Measurements from ENCODE around the gene PLIN3.
"Not testable (repeated sequence)": the region's sequence is repeated elsewhere in the genome, so short reads cannot be mapped to it uniquely, and the experiment has no call there.

Gene PLIN3

GRCh38 chr19:4802711-4803110, 64.8 kb downstream of the PLIN3 start:
- no peak overlapping the region for H3K4me3 ChIP-seq (ENCODE audit: control insufficient read depth in 1 of 7, extremely low read depth in 1 of 7, insufficient read depth in 4 of 7, low read depth in 2 of 7, low read length in 6 of 7)
- H3K36me3 ChIP-seq (ENCODE audit: control insufficient read depth in 4 of 4, insufficient read depth in 4 of 4, low read length in 3 of 4), result peaks cover 0 to 4% (median 0%) of the 10 kb centered on the region in 4 experiments
- H3K9me3 ChIP-seq (ENCODE audit: control extremely low read depth in 1 of 5, control insufficient read depth in 4 of 5, insufficient read depth in 2 of 5, low read depth in 1 of 5, low read length in 4 of 5), result no peaks in the 10 kb centered on the region
- ChIA-PET CTCF (interaction anchor here (1.1 to 8.9 kb wide), 3 partner anchors 11 to 224 kb away, joined by 3 to 75 read pairs (median 3); partner anchors contain the start of gene FEM1A), POLR2A (no interaction called here)
- peaks cover 0 to 9% (median 3%) of the 10 kb centered on the region in 4 experiments for H3K4me1 ChIP-seq (ENCODE audit: control extremely low read depth in 1 of 4, control insufficient read depth in 4 of 4, insufficient read depth in 4 of 4, low read length in 3 of 4)
- 92% methylated on average over 7 of the region's 7 CpGs for WGBS (ENCODE audit: insufficient coverage)
- H3K27ac ChIP-seq (ENCODE audit: insufficient read depth in 1 of 2, low read depth in 1 of 2, low read length in 2 of 2, poor library complexity in 1 of 2, severe bottlenecking in 2 of 2), result no peak overlapping the region
- no peak for DNase-seq
- no peaks in the 10 kb centered on the region for H3K27me3 ChIP-seq (replicated peaks in 2 of 5; ENCODE audit: control insufficient read depth in 4 of 5, insufficient read depth in 5 of 5, low read length in 4 of 5)

GRCh38 chr19:4801085-4801619, 66.3 kb downstream of the PLIN3 start:
- H3K27ac ChIP-seq (ENCODE audit: insufficient read depth in 1 of 2, low read depth in 1 of 2, low read length in 2 of 2, poor library complexity in 1 of 2, severe bottlenecking in 2 of 2), result no peak overlapping the region
- ChIA-PET POLR2A (interaction anchor here (1.8 kb wide), 1 partner anchor 9 kb away, joined by 4 read pairs; the partner anchor contains the start of gene FEM1A), CTCF (interaction anchor here (1.0 to 1.7 kb wide), 3 partner anchors 12 to 71 kb away, joined by 3 to 5 read pairs (median 4); no protein-coding TSS in a partner anchor)
- WGBS (ENCODE audit: insufficient coverage), result 100% methylated on average over 1 of the region's 3 CpGs
- no peaks in the 10 kb centered on the region for H3K9me3 ChIP-seq (ENCODE audit: control extremely low read depth in 1 of 5, control insufficient read depth in 4 of 5, insufficient read depth in 2 of 5, low read depth in 1 of 5, low read length in 4 of 5)
- H3K4me3 ChIP-seq (ENCODE audit: control insufficient read depth in 1 of 7, extremely low read depth in 1 of 7, insufficient read depth in 4 of 7, low read depth in 2 of 7, low read length in 6 of 7), result no peak overlapping the region
- H3K4me1 ChIP-seq (ENCODE audit: control extremely low read depth in 1 of 4, control insufficient read depth in 4 of 4, insufficient read depth in 4 of 4, low read length in 3 of 4), result no peaks in the 10 kb centered on the region
- DNase-seq, result no peak
- H3K27me3 ChIP-seq (replicated peaks in 2 of 5; ENCODE audit: control insufficient read depth in 4 of 5, insufficient read depth in 5 of 5, low read length in 4 of 5), result no peaks in the 10 kb centered on the region
- H3K36me3 ChIP-seq (ENCODE audit: control insufficient read depth in 4 of 4, insufficient read depth in 4 of 4, low read length in 3 of 4), result peaks cover 0 to 15% (median 3%) of the 10 kb centered on the region in 4 experiments

GRCh38 chr19:4800591-4801081, 66.8 kb downstream of the PLIN3 start:
- H3K27me3 ChIP-seq (replicated peaks in 2 of 5; ENCODE audit: control insufficient read depth in 4 of 5, insufficient read depth in 5 of 5, low read length in 4 of 5), result no peaks in the 10 kb centered on the region
- H3K36me3 ChIP-seq (ENCODE audit: control insufficient read depth in 4 of 4, insufficient read depth in 4 of 4, low read length in 3 of 4), result peaks cover 0 to 15% (median 4%) of the 10 kb centered on the region in 4 experiments
- DNase-seq, result no peak
- CTCF ChIA-PET, result interaction anchor here (0.9 to 2.3 kb wide), 5 partner anchors 9 to 71 kb away, joined by 3 to 10 read pairs (median 5); no protein-coding TSS in a partner anchor
- H3K9me3 ChIP-seq (ENCODE audit: control extremely low read depth in 1 of 5, control insufficient read depth in 4 of 5, insufficient read depth in 2 of 5, low read depth in 1 of 5, low read length in 4 of 5), result no peaks in the 10 kb centered on the region
- H3K4me3 ChIP-seq (ENCODE audit: control insufficient read depth in 1 of 7, extremely low read depth in 1 of 7, insufficient read depth in 4 of 7, low read depth in 2 of 7, low read length in 6 of 7), result no peak overlapping the region
- POLR2A ChIA-PET, result interaction anchor here (1.8 kb wide), 1 partner anchor 9 kb away, joined by 4 read pairs; the partner anchor contains the start of gene FEM1A
- H3K27ac ChIP-seq (ENCODE audit: insufficient read depth in 1 of 2, low read depth in 1 of 2, low read length in 2 of 2, poor library complexity in 1 of 2, severe bottlenecking in 2 of 2), result no peak overlapping the region
- WGBS (ENCODE audit: insufficient coverage), result 89% methylated on average over 17 of the region's 23 CpGs
- no peaks in the 10 kb centered on the region for H3K4me1 ChIP-seq (ENCODE audit: control extremely low read depth in 1 of 4, control insufficient read depth in 4 of 4, insufficient read depth in 4 of 4, low read length in 3 of 4)

- Histone ChIP-seq H3K4me1 (ENCODE audit: control extremely low read depth in 1 of 4, control insufficient read depth in 4 of 4, insufficient read depth in 4 of 4, low read length in 3 of 4) (peaks cover 0 to 26% (median 16%) of the 10 kb centered on the region in 4 experiments), H3K9me3 (ENCODE audit: control extremely low read depth in 1 of 5, control insufficient read depth in 4 of 5, insufficient read depth in 2 of 5, low read depth in 1 of 5, low read length in 4 of 5) (no peaks in the 10 kb centered on the region), H3K36me3 (ENCODE audit: control insufficient read depth in 4 of 4, insufficient read depth in 4 of 4, low read length in 3 of 4) (peaks cover 2 to 44% (median 24%) of the 10 kb centered on the region in 4 experiments), H3K27me3 (replicated peaks in 2 of 5; ENCODE audit: control insufficient read depth in 4 of 5, insufficient read depth in 5 of 5, low read length in 4 of 5) (no peaks in the 10 kb centered on the region), H3K27ac (ENCODE audit: insufficient read depth in 1 of 2, low read depth in 1 of 2, low read length in 2 of 2, poor library complexity in 1 of 2, severe bottlenecking in 2 of 2) (peak overlapping the region in 1 of 2 experiments; percentile 15), H3K4me3 (ENCODE audit: control insufficient read depth in 1 of 7, extremely low read depth in 1 of 7, insufficient read depth in 4 of 7, low read depth in 2 of 7, low read length in 6 of 7) (no peak overlapping the region)
- no peak for DNase-seq
- WGBS (ENCODE audit: insufficient coverage), result 85% methylated on average over 9 of the region's 9 CpGs
- ChIA-PET POLR2A (no interaction called here), CTCF (no interaction called here)
Observed at GRCh38 chr19:4795400-4795799, 72.1 kb downstream of the PLIN3 start.

GRCh38 chr19:4794971-4795370, 72.5 kb downstream of the PLIN3 start:
- 95% methylated on average over 10 of the region's 11 CpGs for WGBS (ENCODE audit: insufficient coverage)
- CTCF ChIA-PET, result interaction anchor here (0.8 kb wide), 1 partner anchor 9 kb away, joined by 4 read pairs; no protein-coding TSS in a partner anchor
- no peaks in the 10 kb centered on the region for H3K9me3 ChIP-seq (ENCODE audit: control extremely low read depth in 1 of 5, control insufficient read depth in 4 of 5, insufficient read depth in 2 of 5, low read depth in 1 of 5, low read length in 4 of 5)
- POLR2A ChIA-PET, result no interaction called here
- H3K4me1 ChIP-seq (ENCODE audit: control extremely low read depth in 1 of 4, control insufficient read depth in 4 of 4, insufficient read depth in 4 of 4, low read length in 3 of 4), result peaks cover 0 to 26% (median 16%) of the 10 kb centered on the region in 4 experiments
- H3K27ac ChIP-seq (ENCODE audit: insufficient read depth in 1 of 2, low read depth in 1 of 2, low read length in 2 of 2, poor library complexity in 1 of 2, severe bottlenecking in 2 of 2), result no peak overlapping the region
- H3K4me3 ChIP-seq (ENCODE audit: control insufficient read depth in 1 of 7, extremely low read depth in 1 of 7, insufficient read depth in 4 of 7, low read depth in 2 of 7, low read length in 6 of 7), result no peak overlapping the region
- H3K36me3 ChIP-seq (ENCODE audit: control insufficient read depth in 4 of 4, insufficient read depth in 4 of 4, low read length in 3 of 4), result peaks cover 2 to 44% (median 24%) of the 10 kb centered on the region in 4 experiments
- DNase-seq, result no peak
- H3K27me3 ChIP-seq (replicated peaks in 2 of 5; ENCODE audit: control insufficient read depth in 4 of 5, insufficient read depth in 5 of 5, low read length in 4 of 5), result peaks cover 0 to under 1% (median 0%) of the 10 kb centered on the region in 5 experiments

GRCh38 chr19:4793278-4793677, 74.2 kb downstream of the PLIN3 start:
- DNase-seq; H3K27me3 ChIP-seq (replicated peaks in 2 of 5; ENCODE audit: control insufficient read depth in 4 of 5, insufficient read depth in 5 of 5, low read length in 4 of 5); POLR2A ChIA-PET; H3K27ac ChIP-seq (ENCODE audit: insufficient read depth in 1 of 2, low read depth in 1 of 2, low read length in 2 of 2, poor library complexity in 1 of 2, severe bottlenecking in 2 of 2); H3K9me3 ChIP-seq (ENCODE audit: control extremely low read depth in 1 of 5, control insufficient read depth in 4 of 5, insufficient read depth in 2 of 5, low read depth in 1 of 5, low read length in 4 of 5): not testable (repeated sequence)
- Histone ChIP-seq H3K4me1 (ENCODE audit: control extremely low read depth in 1 of 4, control insufficient read depth in 4 of 4, insufficient read depth in 4 of 4, low read length in 3 of 4) (peaks cover 0 to 26% (median 16%) of the 10 kb centered on the region in 4 experiments), H3K36me3 (ENCODE audit: control insufficient read depth in 4 of 4, insufficient read depth in 4 of 4, low read length in 3 of 4) (peaks cover 2 to 40% (median 24%) of the 10 kb centered on the region in 4 experiments), H3K4me3 (ENCODE audit: control insufficient read depth in 1 of 7, extremely low read depth in 1 of 7, insufficient read depth in 4 of 7, low read depth in 2 of 7, low read length in 6 of 7) (peak overlapping the region in 1 of 7 experiments; percentile 87)
- WGBS (ENCODE audit: insufficient coverage), result 96% methylated on average over 15 of the region's 19 CpGs
- CTCF ChIA-PET, result interaction anchor here (1.5 to 5.9 kb wide), 2 partner anchors 11 to 61 kb away, joined by 8 to 35 read pairs; no protein-coding TSS in a partner anchor

- not testable (repeated sequence) for H3K27ac ChIP-seq (ENCODE audit: insufficient read depth in 1 of 2, low read depth in 1 of 2, low read length in 2 of 2, poor library complexity in 1 of 2, severe bottlenecking in 2 of 2); H3K27me3 ChIP-seq (replicated peaks in 2 of 5; ENCODE audit: control insufficient read depth in 4 of 5, insufficient read depth in 5 of 5, low read length in 4 of 5); H3K9me3 ChIP-seq (ENCODE audit: control extremely low read depth in 1 of 5, control insufficient read depth in 4 of 5, insufficient read depth in 2 of 5, low read depth in 1 of 5, low read length in 4 of 5); DNase-seq
- 93% methylated on average over 24 of the region's 24 CpGs for WGBS (ENCODE audit: insufficient coverage)
- peak overlapping the region in 5 of 7 experiments; percentile 4 to 90 (median 83) for H3K4me3 ChIP-seq (ENCODE audit: control insufficient read depth in 1 of 7, extremely low read depth in 1 of 7, insufficient read depth in 4 of 7, low read depth in 2 of 7, low read length in 6 of 7)
- CTCF ChIA-PET, result interaction anchor here (1.5 to 5.9 kb wide), 2 partner anchors 12 to 60 kb away, joined by 8 to 35 read pairs; no protein-coding TSS in a partner anchor
- POLR2A ChIA-PET, result interaction anchor here (1.8 kb wide), 1 partner anchor 8 kb away, joined by 4 read pairs; no protein-coding TSS in a partner anchor
- peaks cover 2 to 40% (median 24%) of the 10 kb centered on the region in 4 experiments for H3K36me3 ChIP-seq (ENCODE audit: control insufficient read depth in 4 of 4, insufficient read depth in 4 of 4, low read length in 3 of 4)
- H3K4me1 ChIP-seq (ENCODE audit: control extremely low read depth in 1 of 4, control insufficient read depth in 4 of 4, insufficient read depth in 4 of 4, low read length in 3 of 4), result peaks cover 0 to 26% (median 16%) of the 10 kb centered on the region in 4 experiments
Observed at GRCh38 chr19:4792866-4793195, 74.6 kb downstream of the PLIN3 start.

All from common myeloid progenitor, CD34-positive (primary cell).